GM06990 (cell line): ENCODE measurements around the gene CLRN3.

ENCODE experiments used
- DNase-seq: peaks from one replicate; pipeline ENCODE4 v3.0.0-alpha.2; 2011; ENCODE audit not compliant: insufficient read length; ENCODE audit errors: extremely low read depth
- H3K27me3 ChIP-seq: replicated peaks from 2 replicates; pipeline ENCODE4 v1.6.0; 2011; ENCODE audit warnings: low read length; ENCODE audit not compliant: control insufficient read depth, insufficient read depth
- H3K36me3 ChIP-seq: 2 replicates; pipeline ENCODE4 v1.5.1; 2011; ENCODE audit warnings: low read length; ENCODE audit not compliant: control insufficient read depth, insufficient read depth
- H3K4me3 ChIP-seq: replicated peaks from 2 replicates; pipeline ENCODE4 v1.5.1; 2011; ENCODE audit warnings: low read depth, mild to moderate bottlenecking, control low read depth, low read length
- TF ChIP-seq, protein P1 (sequence below): IDR thresholded peaks from 2 replicates; pipeline ENCODE4 v1.5.1; 2011; ENCODE audit warnings: low read length, control low read depth, mild to moderate bottlenecking, inconsistent platforms; ENCODE audit not compliant: insufficient read depth, poor library complexity, severe bottlenecking

CLRN3 gene

DNA sequence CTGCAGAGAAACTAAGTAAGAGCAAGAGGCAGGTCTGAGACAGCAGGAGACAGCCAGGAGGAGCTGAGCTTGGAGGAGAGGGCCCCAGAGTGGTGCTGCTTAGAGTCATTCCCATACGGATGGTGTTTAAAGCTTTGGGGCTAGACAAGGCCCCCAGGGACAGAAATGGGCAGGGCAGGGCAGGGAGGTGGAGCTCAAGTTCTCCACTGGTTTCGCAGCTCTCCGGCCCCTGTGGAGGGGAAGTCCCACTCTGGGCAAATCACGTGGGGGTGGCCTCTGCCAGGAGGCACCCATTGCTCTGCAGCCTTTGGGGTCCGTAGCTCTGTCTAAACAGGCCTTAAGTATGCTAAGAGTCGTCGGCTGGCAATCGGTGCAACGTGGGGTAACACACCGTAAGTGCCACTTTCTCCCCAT, 13.1 kb upstream of the CLRN3 start:
- Histone ChIP-seq H3K36me3 (no peaks in the 10 kb centered on the region), H3K4me3 (no peak overlapping the region), H3K27me3 (peaks cover 2% of the 10 kb centered on the region)
- TF ChIP-seq, protein P1, sequence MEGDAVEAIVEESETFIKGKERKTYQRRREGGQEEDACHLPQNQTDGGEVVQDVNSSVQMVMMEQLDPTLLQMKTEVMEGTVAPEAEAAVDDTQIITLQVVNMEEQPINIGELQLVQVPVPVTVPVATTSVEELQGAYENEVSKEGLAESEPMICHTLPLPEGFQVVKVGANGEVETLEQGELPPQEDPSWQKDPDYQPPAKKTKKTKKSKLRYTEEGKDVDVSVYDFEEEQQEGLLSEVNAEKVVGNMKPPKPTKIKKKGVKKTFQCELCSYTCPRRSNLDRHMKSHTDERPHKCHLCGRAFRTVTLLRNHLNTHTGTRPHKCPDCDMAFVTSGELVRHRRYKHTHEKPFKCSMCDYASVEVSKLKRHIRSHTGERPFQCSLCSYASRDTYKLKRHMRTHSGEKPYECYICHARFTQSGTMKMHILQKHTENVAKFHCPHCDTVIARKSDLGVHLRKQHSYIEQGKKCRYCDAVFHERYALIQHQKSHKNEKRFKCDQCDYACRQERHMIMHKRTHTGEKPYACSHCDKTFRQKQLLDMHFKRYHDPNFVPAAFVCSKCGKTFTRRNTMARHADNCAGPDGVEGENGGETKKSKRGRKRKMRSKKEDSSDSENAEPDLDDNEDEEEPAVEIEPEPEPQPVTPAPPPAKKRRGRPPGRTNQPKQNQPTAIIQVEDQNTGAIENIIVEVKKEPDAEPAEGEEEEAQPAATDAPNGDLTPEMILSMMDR: no peak
- DNase-seq: no peak

DNA sequence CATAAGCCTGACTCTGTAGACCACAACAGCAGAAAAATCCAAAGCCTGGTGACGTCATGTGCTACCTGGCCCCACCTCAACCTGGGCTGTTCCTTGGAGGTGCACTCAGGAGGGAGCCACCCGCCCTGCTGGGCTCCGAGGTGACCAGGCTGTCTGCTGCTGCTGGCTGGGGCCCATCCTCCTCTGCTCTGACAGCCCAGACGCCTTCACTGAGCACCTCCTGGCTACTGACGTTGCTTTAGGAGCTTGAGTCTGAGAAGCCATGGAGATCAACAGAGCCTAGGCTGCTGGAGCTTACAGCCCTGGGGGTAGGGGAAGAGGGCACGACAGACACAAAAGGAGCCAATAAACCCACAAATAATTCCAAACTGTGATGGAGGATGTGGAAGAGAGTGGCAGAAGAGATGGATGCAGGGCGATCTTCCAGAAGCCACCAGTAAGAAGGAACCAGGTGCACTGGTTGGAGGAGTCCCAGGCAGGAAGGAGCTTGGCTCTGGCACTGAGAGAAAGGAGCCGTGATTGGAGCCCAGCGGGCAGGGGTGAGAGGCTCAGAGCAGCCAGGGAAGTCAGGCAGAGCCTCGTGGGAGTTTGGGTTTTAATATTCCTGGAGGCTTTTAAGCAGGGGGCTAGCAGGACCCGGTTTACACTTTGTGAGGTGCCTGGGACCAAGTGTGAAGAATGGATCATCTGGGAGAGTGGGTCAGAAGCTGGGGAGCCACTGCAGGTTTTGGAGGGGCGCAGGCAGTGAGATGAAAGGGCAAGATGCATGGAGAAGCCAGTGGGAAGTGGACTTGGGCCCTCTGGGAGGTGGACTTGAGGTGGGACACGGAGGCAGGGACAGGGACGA, 12.5 kb upstream of the CLRN3 start:
- Histone ChIP-seq H3K27me3 (peaks cover 2% of the 10 kb centered on the region), H3K36me3 (no peaks in the 10 kb centered on the region), H3K4me3 (no peak overlapping the region)
- TF ChIP-seq, protein P1: no peak
- DNase-seq: no peak

DNA sequence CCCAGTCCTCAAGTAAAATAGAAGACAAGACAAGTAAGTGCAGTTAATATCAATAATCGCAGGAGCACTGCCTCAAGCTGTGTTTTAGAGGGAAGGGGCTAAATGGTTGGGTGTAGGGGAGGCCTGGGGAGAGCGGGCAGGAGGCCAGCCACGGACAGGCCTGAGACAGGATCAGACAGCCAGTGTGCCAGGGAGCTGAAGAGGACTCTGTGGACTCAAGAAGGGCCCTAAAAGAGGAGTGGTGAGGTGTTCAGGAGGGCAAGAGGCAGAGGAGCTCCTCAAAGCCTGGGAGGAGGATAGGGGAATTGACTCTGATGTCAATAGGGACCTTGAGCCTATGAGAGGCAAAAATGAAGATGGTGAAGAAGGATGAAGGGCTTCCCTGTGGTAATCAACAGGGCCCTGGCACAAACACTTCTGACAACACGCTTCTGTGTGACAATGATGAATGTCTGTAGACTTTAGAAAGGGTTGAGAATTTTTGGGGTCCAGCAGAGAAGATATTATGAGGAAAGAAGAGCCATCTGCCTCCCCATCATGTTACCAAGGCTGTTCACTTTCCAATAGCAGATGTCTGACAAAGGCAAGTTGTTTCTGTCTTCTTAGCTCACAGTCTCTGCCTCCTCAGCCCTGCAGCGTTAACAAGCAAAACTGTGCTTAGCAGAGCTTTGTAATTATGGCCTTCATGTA, 11.7 kb upstream of the CLRN3 start:
- TF ChIP-seq, protein P1: no peak
- peaks cover 2% of the 10 kb centered on the region for H3K27me3 ChIP-seq
- no peaks in the 10 kb centered on the region for H3K36me3 ChIP-seq
- no peak overlapping the region for H3K4me3 ChIP-seq
- no peak for DNase-seq

DNA sequence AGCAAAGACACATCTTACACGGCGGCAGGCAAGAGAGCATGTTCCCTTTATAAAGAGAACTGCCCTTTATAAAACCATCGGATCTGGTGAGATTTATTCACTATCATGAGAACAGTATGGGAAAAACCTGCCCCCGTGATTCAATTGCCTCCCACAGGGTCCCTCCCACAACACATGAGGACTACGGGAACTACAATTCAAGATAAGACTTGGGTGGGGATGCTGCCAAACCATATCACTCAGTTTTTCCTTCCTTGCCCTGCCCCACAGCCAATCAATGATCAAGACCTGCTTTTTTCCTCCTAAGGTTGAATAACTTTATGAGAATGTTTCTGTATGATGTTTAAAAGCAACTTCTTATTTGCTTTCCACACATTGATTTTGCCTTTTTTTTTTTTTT, 11.0 kb upstream of the CLRN3 start:
- DNase-seq: no peak
- TF ChIP-seq, protein P1: no peak
- no peaks in the 10 kb centered on the region for H3K36me3 ChIP-seq

DNA sequence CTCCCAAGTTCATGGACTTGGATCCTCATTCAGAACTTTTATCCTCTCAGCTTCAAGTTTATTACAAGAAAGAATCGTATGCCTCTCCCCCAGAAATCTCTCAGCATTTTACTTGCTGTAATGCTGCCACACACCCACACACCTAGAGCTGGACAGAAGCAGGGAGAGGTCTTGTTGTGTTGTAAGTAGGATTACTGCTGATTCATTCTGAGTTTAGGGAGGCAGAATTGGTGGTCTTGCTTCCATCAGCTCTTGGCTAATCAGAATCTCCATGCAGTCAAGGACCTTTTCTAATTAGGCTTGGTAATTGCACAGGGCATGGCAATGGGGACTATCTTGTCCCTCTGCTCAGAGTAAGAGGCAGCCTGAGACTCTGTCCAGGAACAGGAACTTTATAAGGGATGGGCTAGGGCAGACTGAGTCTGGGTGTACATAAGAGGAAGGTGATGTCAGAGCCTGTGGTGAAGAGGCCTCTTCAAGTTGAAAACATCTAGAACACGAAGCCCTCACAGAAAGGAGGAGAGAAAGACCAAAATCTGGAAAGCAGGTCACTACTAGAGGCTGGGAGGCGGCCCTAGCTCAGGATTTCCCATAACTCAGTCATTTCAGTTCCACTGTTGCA, 7.1 kb upstream of the CLRN3 start:
- no peak for DNase-seq
- TF ChIP-seq, protein P1: no peak
- H3K36me3 ChIP-seq: no peaks in the 10 kb centered on the region
- H3K4me3 ChIP-seq: no peak overlapping the region
- no peaks in the 10 kb centered on the region; the same call in 1 of the 2 replicates for H3K27me3 ChIP-seq

More for the DNA sequence above, 11.0 kb upstream of the CLRN3 start:
- H3K27me3 ChIP-seq: peaks cover 2% of the 10 kb centered on the region
- no peak overlapping the region for H3K4me3 ChIP-seq
